Stimulated activated naive CD4-positive, alpha-beta T cell (primary cell): ENCODE measurements around the gene SEMA3C.
"Not testable (repeated sequence)": the region's sequence is repeated elsewhere in the genome, so short reads cannot be mapped to it uniquely, and the experiment has no call there.

Experiments used
- DNase-seq, 6 experiments: peaks; one replicate each; lab custom pipeline; 2025; lab: John Stamatoyannopoulos, UW

The SEMA3C gene

GRCh38 chr7:80926955-80927354 is 8.1 kb upstream of the SEMA3C start:
- DNase-seq: not testable (repeated sequence)

GRCh38 chr7:80924090-80924489 is 5.2 kb upstream of the SEMA3C start:
- no peak for DNase-seq

GRCh38 chr7:80923211-80923612 is 4.4 kb upstream of the SEMA3C start:
- no peak for DNase-seq

GRCh38 chr7:80922253-80923049 is 3.6 kb upstream of the SEMA3C start:
- no peak for DNase-seq

GRCh38 chr7:80921130-80921529 is 2.3 kb upstream of the SEMA3C start:
- DNase-seq: no peak

- peak in 1 of 6 experiments; percentile 0 for DNase-seq
These were observed 452 bp downstream of the SEMA3C start for GRCh38 chr7:80918399-80918798.

- no peak for DNase-seq
These were observed 1.8 kb downstream of the SEMA3C start for GRCh38 chr7:80916770-80917741.

- no peak for DNase-seq
These were observed 8.6 kb downstream of the SEMA3C start for GRCh38 chr7:80910228-80910627.

- DNase-seq: no peak
These were observed 10.5 kb downstream of the SEMA3C start for GRCh38 chr7:80908360-80908797.

GRCh38 chr7:80907612-80908011 is 11.2 kb downstream of the SEMA3C start:
- DNase-seq: no peak

- DNase-seq: no peak
These were observed 11.7 kb downstream of the SEMA3C start for GRCh38 chr7:80907141-80907601.

GRCh38 chr7:80905334-80905733 is 13.5 kb downstream of the SEMA3C start:
- DNase-seq: no peak

- no peak for DNase-seq
These were observed 16.0 kb downstream of the SEMA3C start for GRCh38 chr7:80902716-80903308.

GRCh38 chr7:80902019-80902418 is 16.8 kb downstream of the SEMA3C start:
- no peak for DNase-seq

- DNase-seq: no peak
These were observed 18.0 kb downstream of the SEMA3C start for GRCh38 chr7:80900583-80901576.

- DNase-seq: no peak
These were observed 21.8 kb downstream of the SEMA3C start for GRCh38 chr7:80896906-80897598.

- no peak for DNase-seq
These were observed 23.8 kb downstream of the SEMA3C start for GRCh38 chr7:80895056-80895455.

GRCh38 chr7:80891259-80891544 is 27.6 kb downstream of the SEMA3C start:
- DNase-seq: no peak

GRCh38 chr7:80890426-80891258 is 28.2 kb downstream of the SEMA3C start:
- DNase-seq: no peak

- no peak for DNase-seq
These were observed 29.3 kb downstream of the SEMA3C start for GRCh38 chr7:80889525-80889924.
